Activated T-helper 17 cell treated with anti-CD3 and anti-CD28 coated beads, Interleukin-2, amount 50 U/mL, for 72 hours (primary cell): ENCODE data around the gene CLCN5. TPM values are rescaled to one million over a fixed set of nuclear protein-coding genes. Genes with fewer than 3 reads are reported as not detected.

ENCODE experiments used
- ATAC-seq: fragments of 150-1000 bp; cut with Tn5 transposase; replicated peaks from 2 replicates; pipeline ENCODE4 v1.10.0; 2021; ENCODE audit warnings: mild to moderate bottlenecking, moderate library complexity
- H3K27ac Mint-ChIP-seq: one replicate; pipeline ENCODE4 v1.8.0; 2022; ENCODE audit warnings: mixed read lengths
- H3K27me3 Mint-ChIP-seq: one replicate; pipeline ENCODE4 v1.8.0; 2022; ENCODE audit warnings: mixed read lengths
- H3K36me3 Mint-ChIP-seq: one replicate; pipeline ENCODE4 v1.8.0; 2022; ENCODE audit warnings: low read depth, mild to moderate bottlenecking, mixed read lengths
- H3K4me1 Mint-ChIP-seq: one replicate; pipeline ENCODE4 v1.8.0; 2022; ENCODE audit warnings: mixed read lengths
- H3K4me3 Mint-ChIP-seq: one replicate; pipeline ENCODE4 v1.8.0; 2022; ENCODE audit warnings: mild to moderate bottlenecking, mixed read lengths
- H3K9me3 Mint-ChIP-seq: one replicate; pipeline ENCODE4 v1.8.0; 2022; ENCODE audit warnings: mixed read lengths
- total RNA-seq, 2 donors: library from RNA; stranded (reverse); gene quantifications; one replicate each; pipeline ENCODE4 v1.2.3, GENCODE V29; 2022

The CLCN5 gene
- total RNA-seq, 2 donors from 2014 or later: 3.1 to 4.3 TPM

DNA sequence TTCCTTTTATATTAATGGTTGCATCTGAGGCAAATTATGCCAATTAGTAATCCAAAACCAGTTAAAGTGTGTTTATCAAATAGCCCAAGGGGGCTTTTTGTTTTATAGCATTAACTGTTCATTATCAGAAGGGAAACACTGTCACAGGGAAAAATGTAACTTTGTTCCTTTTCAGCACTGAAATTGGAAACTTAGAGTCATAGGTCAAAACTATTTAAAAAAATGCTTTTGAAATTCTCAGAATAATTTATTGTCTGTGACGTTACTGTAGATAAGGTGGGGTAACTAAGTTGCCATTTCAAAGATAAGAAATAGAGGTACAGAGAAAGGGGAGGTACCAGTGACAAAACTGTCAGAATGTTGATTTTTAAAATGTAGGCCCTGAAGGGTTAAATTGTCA lies 149.1 kb downstream of the CLCN5 start:
- no peak for ATAC-seq
- Mint-ChIP-seq H3K4me1 (no peaks in the 10 kb centered on the region), H3K4me3 (no peak overlapping the region), H3K9me3 (no peaks in the 10 kb centered on the region), H3K27ac (no peak overlapping the region), H3K36me3 (peaks cover 5% of the 10 kb centered on the region), H3K27me3 (no peaks in the 10 kb centered on the region)

DNA sequence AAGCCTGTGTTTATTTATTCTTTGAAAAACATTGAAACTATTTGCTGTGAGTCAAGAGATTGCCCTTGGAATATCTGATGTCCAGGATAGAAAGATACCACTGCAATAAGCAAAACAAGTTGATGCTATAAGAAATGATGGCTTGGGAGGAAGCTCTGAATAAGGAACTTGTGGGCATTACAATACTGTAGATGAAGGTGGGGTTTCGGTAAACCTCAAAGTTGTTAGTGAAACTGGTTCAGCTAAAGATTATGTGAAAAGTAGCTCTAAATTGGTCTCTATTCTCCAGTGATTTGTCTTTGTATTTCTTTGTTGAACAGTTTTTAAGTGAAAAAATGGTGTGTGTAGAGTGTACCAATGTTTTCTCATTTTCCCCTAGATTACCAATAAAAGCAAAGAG lies 149.7 kb downstream of the CLCN5 start:
- Mint-ChIP-seq H3K36me3 (peaks cover 9% of the 10 kb centered on the region), H3K27ac (no peak overlapping the region), H3K4me3 (no peak overlapping the region), H3K4me1 (no peaks in the 10 kb centered on the region), H3K27me3 (no peaks in the 10 kb centered on the region), H3K9me3 (no peaks in the 10 kb centered on the region)
- ATAC-seq: no peak

DNA sequence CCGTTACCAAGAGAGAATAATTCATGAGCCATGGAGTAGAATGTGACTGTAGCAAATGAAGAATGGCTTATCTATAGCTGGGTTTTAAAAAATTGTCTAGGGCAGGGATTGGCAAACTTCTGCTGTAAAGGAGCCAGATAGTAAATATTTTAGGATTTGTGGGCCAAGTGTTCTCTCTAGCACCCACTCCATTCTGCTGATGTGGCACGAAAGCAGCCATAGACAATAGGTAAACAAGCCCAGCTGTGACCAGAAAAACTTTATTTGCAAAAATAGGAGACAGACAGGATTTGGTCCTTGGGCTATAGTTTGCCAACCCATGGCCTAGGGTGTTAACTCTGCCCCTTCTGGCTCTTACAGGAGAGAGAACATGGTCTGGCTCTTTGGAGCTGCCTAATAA lies 151.2 kb downstream of the CLCN5 start:
- H3K4me3 Mint-ChIP-seq: no peak overlapping the region
- H3K27ac Mint-ChIP-seq: no peak overlapping the region
- no peaks in the 10 kb centered on the region for H3K27me3 Mint-ChIP-seq
- H3K36me3 Mint-ChIP-seq: peaks cover 9% of the 10 kb centered on the region
- ATAC-seq: no peak
- no peaks in the 10 kb centered on the region for H3K4me1 Mint-ChIP-seq
- no peaks in the 10 kb centered on the region for H3K9me3 Mint-ChIP-seq

DNA sequence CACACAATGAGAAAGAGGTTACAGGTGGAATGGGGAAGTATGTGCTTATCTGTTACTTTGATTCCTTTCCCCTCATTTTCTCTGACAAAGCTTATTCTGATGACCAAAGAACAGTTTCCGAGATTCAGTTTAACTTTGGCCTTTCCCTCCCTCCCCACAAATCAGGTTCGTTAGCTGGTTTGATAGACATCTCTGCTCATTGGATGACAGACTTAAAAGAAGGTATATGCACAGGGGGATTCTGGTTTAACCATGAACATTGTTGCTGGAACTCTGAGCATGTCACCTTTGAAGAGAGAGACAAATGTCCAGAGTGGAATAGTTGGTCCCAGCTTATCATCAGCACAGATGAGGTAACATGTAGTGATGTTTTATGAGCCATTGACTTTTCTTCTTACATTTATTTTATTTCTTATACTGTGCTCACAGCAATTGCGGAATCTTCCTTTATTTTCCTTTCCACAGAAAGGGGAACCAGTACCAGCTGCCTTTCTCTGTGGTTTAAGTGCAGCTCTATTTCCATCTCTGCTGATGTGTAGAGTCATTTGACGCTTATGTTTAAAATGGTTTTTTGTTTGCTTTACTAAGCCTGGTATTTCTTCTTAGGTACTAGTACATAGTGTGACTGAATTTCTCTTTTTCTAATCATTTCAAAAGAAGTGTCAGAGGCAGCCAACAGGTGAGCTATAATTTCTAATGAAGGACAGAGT lies 153.4 kb downstream of the CLCN5 start:
- H3K9me3 Mint-ChIP-seq: no peaks in the 10 kb centered on the region

DNA sequence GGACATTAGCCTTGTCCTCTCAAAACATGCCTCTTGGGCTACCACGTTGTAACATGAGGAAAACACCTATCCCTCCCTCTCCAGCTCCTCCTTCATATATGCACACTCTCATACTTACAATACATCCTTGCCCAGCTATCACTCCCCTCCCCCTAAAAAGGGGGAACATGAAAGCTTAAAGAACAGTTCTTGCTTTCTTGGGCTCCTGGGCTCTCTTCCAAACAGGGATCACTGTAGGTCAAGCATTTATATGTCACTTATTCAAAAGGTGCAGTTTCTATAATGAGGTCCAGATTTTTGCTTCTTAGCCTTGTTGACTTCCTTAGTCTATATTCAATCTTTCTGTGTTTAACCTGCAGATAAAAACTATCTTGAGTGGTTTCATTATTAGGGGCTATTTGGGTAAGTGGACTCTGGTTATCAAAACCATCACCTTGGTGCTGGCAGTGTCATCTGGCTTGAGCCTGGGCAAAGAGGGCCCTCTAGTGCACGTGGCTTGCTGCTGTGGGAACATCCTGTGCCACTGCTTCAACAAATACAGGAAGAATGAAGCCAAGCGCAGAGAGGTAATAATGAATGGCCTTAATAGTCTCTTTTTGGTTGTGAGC lies 159.0 kb downstream of the CLCN5 start:
- ATAC-seq: no peak
- no peaks in the 10 kb centered on the region for H3K4me1 Mint-ChIP-seq
- no peaks in the 10 kb centered on the region for H3K9me3 Mint-ChIP-seq
- no peaks in the 10 kb centered on the region for H3K27me3 Mint-ChIP-seq
- H3K36me3 Mint-ChIP-seq: peaks cover 4% of the 10 kb centered on the region
- no peak overlapping the region for H3K4me3 Mint-ChIP-seq
- no peak overlapping the region for H3K27ac Mint-ChIP-seq

More for the DNA sequence above, 153.4 kb downstream of the CLCN5 start:
- Mint-ChIP-seq H3K36me3 (peaks cover 9% of the 10 kb centered on the region), H3K27ac (no peak overlapping the region), H3K4me3 (no peak overlapping the region), H3K27me3 (no peaks in the 10 kb centered on the region), H3K4me1 (no peaks in the 10 kb centered on the region)
- ATAC-seq: no peak

DNA sequence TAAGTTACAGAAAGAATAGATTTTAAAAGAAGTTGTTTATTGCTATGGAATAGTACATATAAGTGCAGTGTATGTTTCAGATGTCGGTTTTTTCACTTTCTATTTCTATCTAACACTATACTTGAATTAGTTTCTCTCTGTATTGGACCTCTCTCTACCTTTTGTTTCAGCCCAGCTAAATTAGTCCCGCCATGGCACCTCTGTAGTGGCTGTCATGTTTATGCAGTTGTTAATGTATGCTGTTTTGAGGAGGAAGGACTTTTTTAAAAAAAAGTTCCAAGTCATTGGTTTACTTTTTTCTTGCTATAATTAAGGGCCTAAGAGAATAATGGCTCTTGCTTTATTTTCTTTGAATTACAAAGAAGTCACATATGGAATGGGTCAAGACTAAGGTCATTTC lies 160.3 kb downstream of the CLCN5 start:
- ATAC-seq: no peak
- H3K36me3 Mint-ChIP-seq: no peaks in the 10 kb centered on the region
- H3K4me3 Mint-ChIP-seq: no peak overlapping the region
- H3K4me1 Mint-ChIP-seq: no peaks in the 10 kb centered on the region
- H3K9me3 Mint-ChIP-seq: no peaks in the 10 kb centered on the region
- H3K27me3 Mint-ChIP-seq: no peaks in the 10 kb centered on the region
- H3K27ac Mint-ChIP-seq: no peak overlapping the region

DNA sequence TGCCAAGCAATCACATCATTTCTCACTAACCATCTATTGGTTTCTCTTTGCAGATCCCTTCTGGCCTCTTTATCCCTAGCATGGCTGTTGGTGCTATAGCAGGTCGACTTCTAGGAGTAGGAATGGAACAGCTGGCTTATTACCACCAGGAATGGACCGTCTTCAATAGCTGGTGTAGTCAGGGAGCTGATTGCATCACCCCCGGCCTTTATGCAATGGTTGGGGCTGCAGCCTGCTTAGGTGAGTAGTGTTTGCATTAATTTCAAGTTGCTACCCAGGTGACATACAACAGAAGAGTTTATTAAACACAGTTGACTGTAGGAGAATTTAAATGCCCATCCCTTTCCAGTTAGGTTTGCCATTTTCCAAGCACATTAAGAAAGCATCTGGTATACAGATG lies 166.2 kb downstream of the CLCN5 start:
- Mint-ChIP-seq H3K4me1 (no peaks in the 10 kb centered on the region), H3K4me3 (no peak overlapping the region), H3K9me3 (no peaks in the 10 kb centered on the region), H3K36me3 (no peaks in the 10 kb centered on the region), H3K27me3 (no peaks in the 10 kb centered on the region), H3K27ac (no peak overlapping the region)
- ATAC-seq: no peak

DNA sequence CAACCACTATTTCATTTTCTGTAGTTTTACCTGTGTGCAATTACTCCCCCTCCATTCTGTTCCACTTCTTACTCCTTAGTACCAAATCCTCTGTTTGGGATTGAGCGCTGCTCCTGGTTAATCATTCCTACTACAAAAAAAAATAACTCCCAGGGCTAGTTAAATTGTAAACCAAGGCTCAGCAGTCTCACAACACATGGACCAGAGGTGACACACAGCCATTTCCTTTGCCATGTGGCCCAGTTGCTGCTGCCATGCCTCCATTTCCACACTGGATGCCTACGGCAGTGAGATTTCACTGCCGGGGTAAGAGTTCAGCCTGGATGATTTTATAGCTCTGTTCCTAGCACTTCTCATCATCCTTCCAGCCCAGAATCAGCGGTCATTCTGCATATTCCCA lies 171.2 kb downstream of the CLCN5 start:
- Mint-ChIP-seq H3K9me3 (no peaks in the 10 kb centered on the region), H3K4me3 (no peak overlapping the region)

DNA sequence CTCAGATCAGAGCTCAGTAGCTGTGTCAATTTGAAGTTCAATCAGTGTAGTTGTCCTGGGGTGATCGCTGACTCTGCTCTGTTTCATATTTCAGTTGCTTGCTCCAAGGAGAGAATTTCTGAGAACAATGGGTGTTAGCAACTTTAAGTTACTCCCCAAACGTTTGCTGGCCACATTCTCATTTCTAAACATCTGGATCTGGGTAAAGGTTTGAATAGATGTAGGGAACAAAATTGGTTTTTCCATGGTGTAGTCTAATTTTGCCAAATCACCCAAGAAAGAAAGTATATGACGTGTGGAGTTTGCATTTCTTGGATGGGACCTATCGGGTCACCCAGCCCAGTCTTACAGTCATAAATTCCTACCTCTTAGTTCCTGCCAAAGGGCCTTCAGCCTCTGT lies 174.7 kb downstream of the CLCN5 start:
- H3K4me3 Mint-ChIP-seq: no peak overlapping the region

More for the DNA sequence above, 171.2 kb downstream of the CLCN5 start:
- Mint-ChIP-seq H3K36me3 (no peaks in the 10 kb centered on the region), H3K27ac (no peak overlapping the region), H3K27me3 (no peaks in the 10 kb centered on the region), H3K4me1 (no peaks in the 10 kb centered on the region)
- no peak for ATAC-seq

DNA sequence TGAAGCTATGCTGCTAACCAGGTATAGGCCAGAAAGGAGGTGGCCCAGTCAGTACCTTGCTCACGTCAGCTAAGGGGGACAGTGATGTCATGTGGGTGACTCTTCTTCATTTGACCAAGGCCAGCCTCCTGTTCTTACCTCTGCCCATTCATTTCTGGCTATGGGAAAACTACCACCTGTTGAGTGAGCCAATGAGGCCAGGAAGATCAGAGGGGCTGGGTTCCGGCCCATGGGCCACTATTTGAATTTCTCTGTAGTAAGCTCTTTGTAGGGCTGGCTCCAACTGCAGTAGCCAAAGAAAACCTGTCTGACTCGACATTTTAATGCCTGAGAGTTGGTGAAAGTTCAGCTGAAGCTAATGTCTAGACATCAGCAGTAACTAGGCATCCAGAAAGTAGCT lies 175.8 kb downstream of the CLCN5 start:
- Mint-ChIP-seq H3K9me3 (no peaks in the 10 kb centered on the region), H3K4me3 (no peak overlapping the region), H3K27ac (no peak overlapping the region), H3K36me3 (no peaks in the 10 kb centered on the region), H3K27me3 (no peaks in the 10 kb centered on the region), H3K4me1 (no peaks in the 10 kb centered on the region)
- ATAC-seq: no peak

More for the DNA sequence above, 174.7 kb downstream of the CLCN5 start:
- no peaks in the 10 kb centered on the region for H3K4me1 Mint-ChIP-seq
- H3K9me3 Mint-ChIP-seq: no peaks in the 10 kb centered on the region
- no peaks in the 10 kb centered on the region for H3K36me3 Mint-ChIP-seq
- no peaks in the 10 kb centered on the region for H3K27me3 Mint-ChIP-seq
- ATAC-seq: no peak
- H3K27ac Mint-ChIP-seq: no peak overlapping the region

DNA sequence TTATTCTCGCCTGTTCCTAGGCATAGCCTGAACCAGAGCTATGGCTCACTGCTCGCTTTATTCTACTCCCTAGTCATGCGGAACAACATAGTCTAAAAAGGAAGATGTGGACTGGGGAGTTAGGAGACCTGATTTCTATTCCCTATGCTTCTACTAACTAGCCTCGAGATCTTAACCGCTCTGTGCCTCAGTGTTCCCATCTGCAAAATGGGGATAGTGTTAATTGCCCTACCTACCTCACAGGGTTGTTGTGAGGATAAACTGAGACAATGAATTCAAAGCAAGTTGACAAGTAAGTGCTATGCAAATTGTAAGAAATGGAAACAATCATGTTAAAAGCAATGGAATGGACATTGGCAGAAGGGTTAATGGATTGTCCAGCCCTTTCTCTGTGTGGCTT lies 176.4 kb downstream of the CLCN5 start:
- no peak overlapping the region for H3K4me3 Mint-ChIP-seq
- no peaks in the 10 kb centered on the region for H3K9me3 Mint-ChIP-seq
- H3K4me1 Mint-ChIP-seq: no peaks in the 10 kb centered on the region
- no peaks in the 10 kb centered on the region for H3K27me3 Mint-ChIP-seq
- ATAC-seq: no peak
- H3K36me3 Mint-ChIP-seq: no peaks in the 10 kb centered on the region
- H3K27ac Mint-ChIP-seq: no peak overlapping the region

DNA sequence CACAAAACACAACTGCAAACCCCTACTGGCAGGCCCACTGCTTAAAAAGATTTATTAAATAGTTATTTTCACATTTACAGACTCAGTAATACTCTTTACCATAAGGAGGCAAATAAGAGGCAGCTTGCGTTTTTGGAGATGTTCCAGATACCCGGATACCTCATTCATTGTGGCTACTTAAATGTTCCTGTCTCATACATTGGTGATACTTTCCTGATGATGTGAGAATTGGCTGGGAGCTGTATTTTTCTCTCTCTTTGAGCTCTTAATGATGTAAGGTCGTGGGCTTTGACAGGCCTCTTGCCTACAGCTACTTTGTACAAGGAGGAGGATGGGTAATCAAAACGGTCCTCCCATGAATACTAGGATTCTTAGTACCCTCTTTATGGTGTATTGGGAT lies 176.9 kb downstream of the CLCN5 start:
- Mint-ChIP-seq H3K9me3 (no peaks in the 10 kb centered on the region), H3K27me3 (no peaks in the 10 kb centered on the region), H3K36me3 (no peaks in the 10 kb centered on the region), H3K4me3 (no peak overlapping the region), H3K4me1 (no peaks in the 10 kb centered on the region), H3K27ac (no peak overlapping the region)
- ATAC-seq: no peak

DNA sequence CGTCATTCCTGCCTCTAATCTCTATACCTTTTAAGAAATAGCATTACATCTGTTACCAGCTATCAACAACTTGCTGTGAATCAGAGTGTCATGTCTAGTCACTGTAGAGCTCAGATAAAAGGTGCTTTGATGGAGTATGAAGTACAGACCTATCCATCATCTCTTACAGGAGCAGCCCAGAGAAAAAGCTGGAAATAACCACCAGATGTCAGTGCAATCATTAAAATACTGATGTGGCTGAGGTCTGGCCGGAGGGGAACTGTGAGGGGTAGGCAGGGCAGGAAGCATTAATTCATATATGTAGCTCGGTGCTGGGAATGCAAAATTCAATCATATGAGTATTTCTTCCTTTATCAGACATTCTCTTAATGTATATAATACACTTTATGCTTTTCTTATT lies 177.8 kb downstream of the CLCN5 start:
- Mint-ChIP-seq H3K4me3 (no peak overlapping the region), H3K4me1 (no peaks in the 10 kb centered on the region), H3K36me3 (no peaks in the 10 kb centered on the region), H3K9me3 (no peaks in the 10 kb centered on the region), H3K27ac (no peak overlapping the region), H3K27me3 (no peaks in the 10 kb centered on the region)
- no peak for ATAC-seq

DNA sequence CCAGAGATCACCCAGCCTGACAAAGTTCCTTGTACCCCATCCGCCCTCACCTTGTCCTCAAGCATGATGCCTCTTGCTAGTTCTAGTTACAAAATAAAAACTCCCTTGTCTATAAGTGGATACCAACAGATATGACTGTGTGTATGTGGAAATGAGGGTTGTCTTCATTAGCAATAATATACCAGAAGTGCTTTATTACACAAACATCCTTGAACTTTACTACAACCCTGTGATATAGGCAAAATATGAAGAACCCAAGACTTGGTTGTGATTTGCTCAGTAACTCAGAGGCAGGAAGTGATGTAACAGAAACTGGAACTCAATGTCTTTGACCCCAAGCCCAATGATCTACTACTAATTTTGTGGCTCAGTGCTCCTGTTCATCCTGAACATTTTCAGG lies 180.8 kb downstream of the CLCN5 start:
- no peak overlapping the region for H3K27ac Mint-ChIP-seq
- no peak overlapping the region for H3K4me3 Mint-ChIP-seq
- no peaks in the 10 kb centered on the region for H3K36me3 Mint-ChIP-seq
- H3K9me3 Mint-ChIP-seq: no peaks in the 10 kb centered on the region
- H3K27me3 Mint-ChIP-seq: no peaks in the 10 kb centered on the region
- no peak for ATAC-seq
- no peaks in the 10 kb centered on the region for H3K4me1 Mint-ChIP-seq

DNA sequence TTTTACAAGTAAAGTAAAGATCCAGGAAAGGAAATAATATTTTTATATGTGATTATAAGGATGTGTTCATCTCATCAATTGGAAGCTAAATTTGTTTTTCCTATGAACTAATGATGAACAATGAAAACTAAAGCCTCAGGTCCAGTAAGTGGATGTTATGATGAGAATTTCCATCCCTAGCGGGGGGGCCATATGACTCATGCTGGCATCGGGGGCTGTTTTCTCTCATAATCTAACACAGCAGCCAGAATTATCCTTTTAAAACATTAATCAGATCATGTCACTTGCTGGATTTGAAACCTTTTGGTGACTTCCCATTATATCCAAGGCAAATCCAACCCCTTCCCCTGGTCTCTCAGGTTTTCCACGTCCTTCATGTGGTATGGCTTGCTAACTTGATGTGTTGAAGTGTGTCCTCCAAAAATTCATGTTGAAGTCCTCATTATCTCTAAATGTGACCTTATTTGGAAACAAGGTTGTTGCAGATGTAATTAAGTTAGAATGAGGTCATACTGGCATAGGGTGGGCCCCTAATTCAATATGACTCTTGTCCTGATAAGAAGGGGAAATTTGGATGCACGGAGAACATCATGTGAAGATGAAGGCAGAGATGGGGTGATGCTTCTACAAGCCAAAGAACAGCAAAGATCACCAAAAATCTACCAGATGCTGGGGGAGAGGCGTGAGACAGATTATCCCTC lies 181.6 kb downstream of the CLCN5 start:
- Mint-ChIP-seq H3K9me3 (no peaks in the 10 kb centered on the region), H3K4me3 (no peak overlapping the region), H3K27me3 (no peaks in the 10 kb centered on the region), H3K4me1 (no peaks in the 10 kb centered on the region), H3K36me3 (no peaks in the 10 kb centered on the region), H3K27ac (no peak overlapping the region)
- no peak for ATAC-seq
